IPS-20b (cell line): ENCODE data around the gene NR1I3.

Source experiments
- H3K27ac ChIP-seq: one replicate; pipeline ENCODE4 v1.5.1; 2013; ENCODE audit warnings: low read length
- H3K27me3 ChIP-seq: 2 replicates; pipeline ENCODE4 v1.6.1; 2013; ENCODE audit warnings: mild to moderate bottlenecking, low read length, inconsistent platforms; ENCODE audit not compliant: insufficient read depth
- H3K36me3 ChIP-seq: 2 replicates; pipeline ENCODE4 v1.6.1; 2013; ENCODE audit warnings: low read depth, mild to moderate bottlenecking, inconsistent platforms, low read length, moderate library complexity; ENCODE audit not compliant: insufficient read depth
- H3K4me1 ChIP-seq: 2 replicates; pipeline ENCODE4 v1.6.1; 2013; ENCODE audit warnings: mild to moderate bottlenecking, control low read depth, inconsistent platforms, low read length, moderate library complexity; ENCODE audit not compliant: insufficient read depth
- H3K4me3 ChIP-seq: 2 replicates; pipeline ENCODE4 v1.5.1; 2013; ENCODE audit warnings: mild to moderate bottlenecking, low read length, inconsistent platforms
- H3K9ac ChIP-seq: 2 replicates; pipeline ENCODE4 v1.6.1; 2013; ENCODE audit warnings: low read depth, mild to moderate bottlenecking, inconsistent platforms, low read length, moderate library complexity
- H3K9me3 ChIP-seq: 2 replicates; pipeline ENCODE4 v1.6.1; 2013; ENCODE audit warnings: mild to moderate bottlenecking, low read depth, low read length, inconsistent platforms; ENCODE audit not compliant: insufficient read depth

The NR1I3 gene

DNA sequence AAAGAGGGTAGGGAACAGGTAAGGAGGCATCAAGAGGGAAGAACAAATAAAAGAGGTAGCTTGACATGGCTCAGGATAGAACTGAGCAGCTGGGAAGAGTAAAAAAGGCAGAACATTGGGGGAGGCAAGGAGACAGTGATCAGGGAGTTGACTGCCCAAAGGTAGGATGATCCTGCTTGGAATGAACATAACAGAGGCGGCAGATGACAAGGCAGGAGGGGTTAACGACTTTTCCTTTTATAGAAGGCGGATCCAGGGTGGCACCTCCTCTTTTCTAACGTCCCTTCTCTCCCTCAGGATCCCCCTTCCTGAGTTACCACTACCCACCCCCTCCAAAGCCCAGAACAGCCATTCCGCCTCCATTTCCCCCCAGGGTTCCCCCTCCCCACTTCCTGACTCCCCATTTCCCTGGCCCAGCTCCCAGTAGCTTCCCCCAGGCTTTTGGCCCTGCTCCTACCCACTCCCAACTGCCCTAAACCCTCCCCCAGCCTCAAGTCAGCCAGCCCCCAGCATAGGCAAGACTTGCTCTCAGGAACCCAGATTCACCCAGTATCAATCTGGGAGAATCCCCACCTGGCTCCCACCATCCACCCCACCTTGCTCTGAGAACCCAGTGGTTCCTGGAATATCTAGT is 38.4 kb downstream of the NR1I3 start:
- Histone ChIP-seq H3K4me1 (peaks cover 47% of the 10 kb centered on the region), H3K36me3 (peaks cover 13% of the 10 kb centered on the region), H3K4me3 (peak overlapping the region; percentile 7; the same call in 1 of the 2 replicates), H3K9ac (peak overlapping the region; percentile 96; the same call in 1 of the 2 replicates), H3K27me3 (no peaks in the 10 kb centered on the region), H3K27ac (peak overlapping the region; percentile 86), H3K9me3 (no peaks in the 10 kb centered on the region)

DNA sequence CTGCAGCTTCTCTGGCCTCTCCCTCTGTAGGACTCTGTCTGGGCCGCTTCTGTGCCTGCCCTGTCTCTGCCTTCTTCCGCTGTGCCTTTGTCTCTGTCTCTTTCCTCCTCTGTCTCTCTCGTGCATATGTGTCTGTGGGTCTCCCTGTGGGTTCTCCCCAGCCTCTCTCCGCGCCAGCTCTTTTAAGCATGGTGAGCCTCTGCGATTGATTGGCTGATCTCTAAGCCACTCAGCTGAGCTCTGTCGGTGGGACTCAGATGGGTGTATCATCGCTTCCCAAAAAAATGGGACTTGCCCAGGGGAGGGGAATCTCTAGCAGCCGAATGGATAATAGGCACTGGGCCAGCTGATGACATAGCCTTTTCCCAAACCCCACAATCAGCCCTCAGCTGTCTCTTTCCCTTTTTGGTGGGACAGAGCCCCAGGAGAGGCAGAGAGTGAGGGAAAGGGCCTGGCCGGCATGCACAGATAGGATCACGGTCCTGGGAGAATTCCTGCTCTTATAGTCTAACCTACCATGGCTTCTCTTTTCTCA is 39.0 kb downstream of the NR1I3 start, which contains the start of gene ADAMTS4:
Gene ADAMTS4, minus strand, starts transcription at position 158 of the 535 bp plus-strand sequence. CDS start 427 bp downstream, outside the sequence.
- Histone ChIP-seq H3K9ac (peak within 1 kb of the TSS; percentile 96; the same call in 1 of the 2 replicates), H3K9me3 (no peaks in the 10 kb centered on the region), H3K36me3 (peaks cover 7% of the 10 kb centered on the region; the same call in 1 of the 2 replicates), H3K27ac (peak within 1 kb of the TSS; percentile 86), H3K4me1 (peaks cover 47% of the 10 kb centered on the region), H3K27me3 (no peaks in the 10 kb centered on the region), H3K4me3 (peak within 1 kb of the TSS; percentile 45; the same call in 1 of the 2 replicates)

DNA sequence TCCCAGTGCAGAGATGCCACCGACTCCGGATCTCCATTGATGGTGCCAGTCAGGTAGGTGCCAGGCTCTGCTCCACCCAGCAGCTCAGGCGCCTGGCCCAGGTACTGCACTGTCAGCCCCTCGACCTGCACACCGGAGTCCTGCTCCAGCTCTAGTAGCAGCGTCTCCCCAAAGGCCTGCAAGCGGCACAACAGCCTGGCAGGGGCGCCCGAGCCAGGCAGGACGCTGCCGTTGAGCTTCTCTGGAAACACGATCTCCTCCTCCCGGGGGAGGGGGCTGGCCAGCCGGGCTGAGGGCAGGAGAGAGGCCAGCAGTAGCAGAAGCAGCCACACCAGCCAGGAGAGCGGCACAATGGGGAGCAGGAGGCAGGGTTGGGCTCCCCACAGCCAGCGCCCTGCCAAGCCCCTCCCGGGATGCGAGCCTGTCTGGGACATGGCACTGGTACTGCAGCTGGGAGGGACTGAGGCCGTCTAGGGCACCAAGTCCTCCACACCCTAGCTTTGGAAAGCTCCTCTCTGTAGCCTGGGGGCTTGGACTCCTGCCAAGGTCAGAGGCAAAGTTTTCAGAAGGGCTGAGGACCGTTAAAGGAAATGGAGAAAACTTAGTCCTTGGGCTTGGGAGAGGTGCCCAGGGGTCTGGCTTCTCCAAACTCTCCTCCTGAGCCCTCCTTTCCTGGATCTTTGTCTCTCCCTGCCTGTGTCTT is 39.7 kb downstream of the NR1I3 start:
- Histone ChIP-seq H3K4me1 (peaks cover 47% of the 10 kb centered on the region), H3K27ac (no peak overlapping the region), H3K27me3 (no peaks in the 10 kb centered on the region), H3K4me3 (peak overlapping the region; percentile 45; the same call in 1 of the 2 replicates), H3K9ac (peak overlapping the region; percentile 40; the same call in 1 of the 2 replicates), H3K9me3 (no peaks in the 10 kb centered on the region), H3K36me3 (peaks cover under 1% of the 10 kb centered on the region; the same call in 1 of the 2 replicates)

DNA sequence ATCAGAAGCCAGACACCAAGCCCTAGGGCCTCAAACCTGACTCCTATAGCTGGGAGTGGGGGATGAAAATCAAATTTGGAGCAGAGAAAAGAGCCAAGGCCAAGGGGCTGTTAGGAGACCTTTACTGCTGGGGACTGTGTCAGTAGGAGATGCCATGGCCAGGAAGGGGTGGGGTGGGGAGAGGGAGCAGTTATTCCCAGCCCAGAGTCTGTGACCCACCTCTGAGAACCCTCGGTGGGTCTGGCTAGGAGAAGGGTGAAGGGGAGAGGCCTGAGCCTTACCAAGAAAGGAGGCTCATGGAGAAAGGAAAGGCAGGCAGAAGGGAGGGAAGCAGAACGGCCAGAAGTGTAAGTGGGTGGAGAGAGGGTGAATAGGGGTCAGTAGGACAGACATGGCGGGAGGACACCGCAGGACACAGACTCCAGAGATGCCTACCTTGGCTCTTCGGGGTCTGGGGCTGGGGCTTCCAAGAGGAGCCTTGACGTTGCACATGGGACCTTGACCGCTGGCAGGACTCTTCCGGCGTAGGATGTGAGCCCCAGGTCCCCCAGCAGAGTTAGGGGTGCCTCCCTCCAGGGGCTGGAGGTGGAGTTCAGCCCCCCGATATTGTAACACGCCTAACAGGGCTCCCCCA is 40.3 kb downstream of the NR1I3 start:
- no peaks in the 10 kb centered on the region for H3K9me3 ChIP-seq
- no peaks in the 10 kb centered on the region for H3K36me3 ChIP-seq
- H3K27ac ChIP-seq: no peak overlapping the region
- H3K9ac ChIP-seq: peak overlapping the region; percentile 6; the same call in 1 of the 2 replicates
- H3K27me3 ChIP-seq: no peaks in the 10 kb centered on the region
- H3K4me3 ChIP-seq: peak overlapping the region; percentile 45; the same call in 1 of the 2 replicates
- peaks cover 47% of the 10 kb centered on the region for H3K4me1 ChIP-seq

DNA sequence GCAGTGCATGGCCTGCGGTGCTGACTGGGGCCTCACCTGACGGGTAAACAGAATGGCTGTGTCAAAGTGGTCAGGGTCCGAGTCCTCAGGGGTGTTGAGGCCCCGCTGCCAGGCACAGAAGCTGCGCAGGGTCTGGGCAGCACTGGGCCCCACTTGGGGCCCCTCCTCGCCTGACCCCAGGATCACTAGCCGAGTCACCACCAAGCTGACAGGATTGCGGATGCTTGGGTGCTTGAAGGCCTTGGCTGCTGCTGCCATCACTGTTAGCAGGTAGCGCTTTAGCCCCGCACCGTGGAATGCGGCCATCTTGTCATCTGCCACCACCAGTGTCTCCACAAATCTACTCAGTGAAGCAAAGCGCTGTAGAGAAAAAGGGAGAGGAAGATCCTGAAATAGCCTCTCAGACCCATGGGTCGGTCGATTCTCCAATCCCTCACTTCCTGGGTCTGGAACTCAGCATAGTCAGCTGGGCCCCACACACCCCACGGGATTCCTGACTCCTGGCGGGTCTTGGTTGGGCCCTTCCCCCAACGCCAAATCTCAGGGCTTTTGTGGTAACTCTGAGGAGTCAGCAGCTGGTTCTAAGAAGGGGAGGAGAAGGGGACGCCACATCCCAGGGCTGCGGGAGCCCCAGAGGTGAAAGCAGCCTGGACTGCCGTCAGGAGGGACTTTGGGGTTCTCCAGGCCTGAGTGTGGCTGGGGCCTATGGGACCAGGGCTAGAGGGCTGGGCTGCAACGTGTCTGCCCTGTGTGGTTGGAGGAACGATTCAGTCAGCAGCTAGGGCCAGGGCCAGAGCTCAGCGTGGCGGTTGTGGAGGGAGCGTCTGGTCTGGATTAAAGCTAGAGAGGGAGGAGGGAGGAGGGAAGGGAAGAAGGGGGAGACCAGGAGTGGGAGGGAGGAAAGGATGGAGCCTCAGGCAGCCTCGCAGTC is 41.2 kb downstream of the NR1I3 start:
- Histone ChIP-seq H3K27ac (no peak overlapping the region), H3K36me3 (no peaks in the 10 kb centered on the region; the same call in 1 of the 2 replicates), H3K27me3 (no peaks in the 10 kb centered on the region), H3K4me1 (peaks cover 47% of the 10 kb centered on the region), H3K9ac (peak overlapping the region; percentile 6; the same call in 1 of the 2 replicates), H3K9me3 (no peaks in the 10 kb centered on the region), H3K4me3 (peak overlapping the region; percentile 45; the same call in 1 of the 2 replicates)

DNA sequence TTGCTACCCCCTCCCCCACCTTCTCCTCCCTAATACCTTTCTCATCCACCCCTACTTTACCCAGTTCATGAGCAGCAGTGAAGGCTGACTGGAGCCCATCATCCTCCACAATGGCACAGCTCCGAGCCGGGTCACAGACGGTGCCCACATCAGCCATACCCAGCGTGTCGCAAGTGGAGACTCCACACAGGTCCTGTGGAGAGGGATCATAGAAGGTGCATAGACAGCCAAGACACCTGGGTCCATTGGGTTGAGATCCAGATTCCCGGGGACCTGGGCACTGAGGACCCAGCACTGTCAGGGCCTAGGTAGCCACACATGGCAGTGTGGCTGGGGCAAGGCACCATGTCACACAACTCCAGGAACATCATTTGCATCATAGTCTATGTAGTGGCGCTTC is 41.9 kb downstream of the NR1I3 start:
- no peaks in the 10 kb centered on the region for H3K27me3 ChIP-seq
- no peak overlapping the region for H3K4me3 ChIP-seq
- peaks cover 41% of the 10 kb centered on the region for H3K4me1 ChIP-seq
- no peaks in the 10 kb centered on the region for H3K9me3 ChIP-seq
- no peaks in the 10 kb centered on the region; the same call in 1 of the 2 replicates for H3K36me3 ChIP-seq
- H3K9ac ChIP-seq: no peak overlapping the region; the same call in 1 of the 2 replicates
- no peak overlapping the region for H3K27ac ChIP-seq

DNA sequence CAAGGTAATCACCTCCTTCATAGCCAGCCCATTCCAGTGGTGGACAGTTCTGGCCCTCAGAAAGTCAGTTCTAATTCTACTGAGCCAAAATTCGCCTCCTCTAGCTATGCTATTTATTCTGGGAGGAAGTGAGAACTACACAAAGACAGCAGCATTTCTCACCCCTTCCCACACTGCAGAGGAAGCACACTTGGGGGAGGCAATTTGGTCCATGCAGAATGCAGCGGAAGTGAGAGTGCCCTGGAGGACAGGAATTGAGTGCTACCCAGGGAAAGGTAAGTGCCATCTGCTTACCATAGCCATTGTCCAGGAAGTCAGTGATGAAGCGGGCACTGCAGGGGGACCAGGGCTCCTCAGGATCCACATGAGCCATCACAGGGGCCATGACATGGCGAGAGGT is 42.8 kb downstream of the NR1I3 start:
- Histone ChIP-seq H3K4me3 (no peak overlapping the region), H3K9ac (no peak overlapping the region), H3K36me3 (no peaks in the 10 kb centered on the region; the same call in 1 of the 2 replicates), H3K4me1 (peaks cover 31% of the 10 kb centered on the region), H3K27me3 (no peaks in the 10 kb centered on the region), H3K9me3 (no peaks in the 10 kb centered on the region), H3K27ac (no peak overlapping the region)

DNA sequence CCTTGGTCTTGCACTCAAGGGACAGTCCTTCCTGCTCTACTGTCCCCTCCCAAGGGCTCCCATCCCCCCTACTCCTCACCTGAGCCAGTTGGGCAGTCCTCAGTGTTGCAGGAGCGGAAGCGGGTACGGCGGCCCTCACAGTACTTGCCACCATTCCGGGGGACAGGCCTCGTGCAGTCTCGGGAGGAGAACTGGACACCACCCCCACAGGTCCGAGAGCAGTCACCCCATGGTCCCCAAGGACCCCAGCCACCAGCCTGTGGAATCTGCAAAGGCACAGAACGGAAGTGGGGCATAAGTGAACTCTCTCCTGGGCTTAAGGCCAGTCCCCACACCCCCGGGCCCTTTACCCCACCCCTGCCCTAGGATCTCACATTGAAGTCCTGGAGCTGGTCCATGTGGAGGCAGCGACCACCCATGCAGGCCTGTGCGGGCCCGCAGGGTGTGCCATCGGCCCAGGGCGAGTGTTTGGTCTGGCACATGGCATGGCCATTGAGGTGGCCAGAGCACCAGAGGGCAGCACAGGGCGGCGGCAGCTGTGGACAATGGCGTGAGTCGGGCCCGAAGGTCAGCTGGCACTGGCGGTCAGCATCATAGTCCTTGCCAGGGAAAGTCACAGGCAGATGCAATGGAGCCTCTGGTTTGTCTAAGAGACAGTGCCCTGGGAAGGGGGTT is 44.3 kb downstream of the NR1I3 start:
- H3K9ac ChIP-seq: no peak overlapping the region

DNA sequence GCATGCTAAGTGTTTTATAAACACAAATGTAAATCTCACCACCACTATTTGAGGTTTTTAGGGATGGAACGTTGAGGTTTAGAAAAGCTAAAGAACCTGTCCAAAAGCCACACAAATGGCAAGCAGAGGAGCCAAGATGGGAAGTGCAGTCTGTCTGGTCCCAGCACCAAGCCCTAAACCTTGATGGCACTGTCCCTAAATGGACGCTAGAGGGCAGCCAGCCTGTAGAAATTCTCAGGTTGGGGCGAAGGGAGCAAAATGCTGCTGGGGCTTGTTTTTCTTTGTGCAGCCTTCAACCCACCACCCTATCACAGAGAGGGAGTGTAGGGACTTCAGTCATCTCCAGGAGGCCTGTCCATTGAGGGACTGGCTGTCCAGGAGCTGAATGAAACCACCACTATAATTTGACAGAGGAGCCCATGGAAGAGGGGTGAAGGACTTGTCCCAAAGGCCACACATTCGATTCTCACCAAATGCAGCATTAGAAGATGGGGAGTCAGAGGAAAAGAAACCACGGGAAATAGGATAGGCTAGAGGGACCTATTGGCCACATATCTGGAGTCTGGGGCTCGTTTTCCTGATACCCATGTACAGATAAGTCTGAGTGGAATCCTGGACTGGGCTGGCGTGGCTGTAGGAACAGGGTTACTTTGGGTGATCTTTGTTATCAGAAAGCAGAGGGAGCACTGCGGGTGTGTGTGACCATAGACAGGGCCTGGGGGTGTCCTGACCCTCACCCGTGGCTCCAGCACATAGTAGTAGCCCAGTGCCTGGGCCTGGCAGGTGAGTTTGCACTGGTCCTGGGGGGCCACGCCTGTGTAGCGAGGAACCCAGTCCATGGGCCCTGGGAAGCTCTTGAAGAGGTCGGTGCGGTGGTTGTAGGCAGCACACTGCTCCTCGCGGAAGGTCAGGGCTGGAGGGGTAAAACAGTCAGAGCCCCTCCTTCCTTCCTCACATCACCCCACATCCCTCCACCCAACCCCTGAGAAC is 45.2 kb downstream of the NR1I3 start:
- Histone ChIP-seq H3K36me3 (no peaks in the 10 kb centered on the region; the same call in 1 of the 2 replicates), H3K27ac (no peak overlapping the region), H3K4me3 (no peak overlapping the region), H3K27me3 (no peaks in the 10 kb centered on the region), H3K9me3 (no peaks in the 10 kb centered on the region), H3K4me1 (peaks cover 12% of the 10 kb centered on the region), H3K9ac (no peak overlapping the region)

More for the DNA sequence above, 44.3 kb downstream of the NR1I3 start:
- peaks cover 18% of the 10 kb centered on the region for H3K4me1 ChIP-seq
- H3K27ac ChIP-seq: no peak overlapping the region
- no peak overlapping the region for H3K4me3 ChIP-seq
- H3K9me3 ChIP-seq: no peaks in the 10 kb centered on the region
- H3K36me3 ChIP-seq: no peaks in the 10 kb centered on the region; the same call in 1 of the 2 replicates
- H3K27me3 ChIP-seq: no peaks in the 10 kb centered on the region
